ENCODE measurements around the gene ZNF335. TPM values are rescaled to one million over a fixed set of nuclear protein-coding genes. Genes with fewer than 3 reads are reported as not detected.

Gene ZNF335
- total and polyA plus RNA-seq, 2 of the 8 experiments (the other 6 are each of a cell fraction or from before 2014, with no cell fraction given), result 12.4 to 14.6 TPM

- TF ChIP-seq, protein P1, sequence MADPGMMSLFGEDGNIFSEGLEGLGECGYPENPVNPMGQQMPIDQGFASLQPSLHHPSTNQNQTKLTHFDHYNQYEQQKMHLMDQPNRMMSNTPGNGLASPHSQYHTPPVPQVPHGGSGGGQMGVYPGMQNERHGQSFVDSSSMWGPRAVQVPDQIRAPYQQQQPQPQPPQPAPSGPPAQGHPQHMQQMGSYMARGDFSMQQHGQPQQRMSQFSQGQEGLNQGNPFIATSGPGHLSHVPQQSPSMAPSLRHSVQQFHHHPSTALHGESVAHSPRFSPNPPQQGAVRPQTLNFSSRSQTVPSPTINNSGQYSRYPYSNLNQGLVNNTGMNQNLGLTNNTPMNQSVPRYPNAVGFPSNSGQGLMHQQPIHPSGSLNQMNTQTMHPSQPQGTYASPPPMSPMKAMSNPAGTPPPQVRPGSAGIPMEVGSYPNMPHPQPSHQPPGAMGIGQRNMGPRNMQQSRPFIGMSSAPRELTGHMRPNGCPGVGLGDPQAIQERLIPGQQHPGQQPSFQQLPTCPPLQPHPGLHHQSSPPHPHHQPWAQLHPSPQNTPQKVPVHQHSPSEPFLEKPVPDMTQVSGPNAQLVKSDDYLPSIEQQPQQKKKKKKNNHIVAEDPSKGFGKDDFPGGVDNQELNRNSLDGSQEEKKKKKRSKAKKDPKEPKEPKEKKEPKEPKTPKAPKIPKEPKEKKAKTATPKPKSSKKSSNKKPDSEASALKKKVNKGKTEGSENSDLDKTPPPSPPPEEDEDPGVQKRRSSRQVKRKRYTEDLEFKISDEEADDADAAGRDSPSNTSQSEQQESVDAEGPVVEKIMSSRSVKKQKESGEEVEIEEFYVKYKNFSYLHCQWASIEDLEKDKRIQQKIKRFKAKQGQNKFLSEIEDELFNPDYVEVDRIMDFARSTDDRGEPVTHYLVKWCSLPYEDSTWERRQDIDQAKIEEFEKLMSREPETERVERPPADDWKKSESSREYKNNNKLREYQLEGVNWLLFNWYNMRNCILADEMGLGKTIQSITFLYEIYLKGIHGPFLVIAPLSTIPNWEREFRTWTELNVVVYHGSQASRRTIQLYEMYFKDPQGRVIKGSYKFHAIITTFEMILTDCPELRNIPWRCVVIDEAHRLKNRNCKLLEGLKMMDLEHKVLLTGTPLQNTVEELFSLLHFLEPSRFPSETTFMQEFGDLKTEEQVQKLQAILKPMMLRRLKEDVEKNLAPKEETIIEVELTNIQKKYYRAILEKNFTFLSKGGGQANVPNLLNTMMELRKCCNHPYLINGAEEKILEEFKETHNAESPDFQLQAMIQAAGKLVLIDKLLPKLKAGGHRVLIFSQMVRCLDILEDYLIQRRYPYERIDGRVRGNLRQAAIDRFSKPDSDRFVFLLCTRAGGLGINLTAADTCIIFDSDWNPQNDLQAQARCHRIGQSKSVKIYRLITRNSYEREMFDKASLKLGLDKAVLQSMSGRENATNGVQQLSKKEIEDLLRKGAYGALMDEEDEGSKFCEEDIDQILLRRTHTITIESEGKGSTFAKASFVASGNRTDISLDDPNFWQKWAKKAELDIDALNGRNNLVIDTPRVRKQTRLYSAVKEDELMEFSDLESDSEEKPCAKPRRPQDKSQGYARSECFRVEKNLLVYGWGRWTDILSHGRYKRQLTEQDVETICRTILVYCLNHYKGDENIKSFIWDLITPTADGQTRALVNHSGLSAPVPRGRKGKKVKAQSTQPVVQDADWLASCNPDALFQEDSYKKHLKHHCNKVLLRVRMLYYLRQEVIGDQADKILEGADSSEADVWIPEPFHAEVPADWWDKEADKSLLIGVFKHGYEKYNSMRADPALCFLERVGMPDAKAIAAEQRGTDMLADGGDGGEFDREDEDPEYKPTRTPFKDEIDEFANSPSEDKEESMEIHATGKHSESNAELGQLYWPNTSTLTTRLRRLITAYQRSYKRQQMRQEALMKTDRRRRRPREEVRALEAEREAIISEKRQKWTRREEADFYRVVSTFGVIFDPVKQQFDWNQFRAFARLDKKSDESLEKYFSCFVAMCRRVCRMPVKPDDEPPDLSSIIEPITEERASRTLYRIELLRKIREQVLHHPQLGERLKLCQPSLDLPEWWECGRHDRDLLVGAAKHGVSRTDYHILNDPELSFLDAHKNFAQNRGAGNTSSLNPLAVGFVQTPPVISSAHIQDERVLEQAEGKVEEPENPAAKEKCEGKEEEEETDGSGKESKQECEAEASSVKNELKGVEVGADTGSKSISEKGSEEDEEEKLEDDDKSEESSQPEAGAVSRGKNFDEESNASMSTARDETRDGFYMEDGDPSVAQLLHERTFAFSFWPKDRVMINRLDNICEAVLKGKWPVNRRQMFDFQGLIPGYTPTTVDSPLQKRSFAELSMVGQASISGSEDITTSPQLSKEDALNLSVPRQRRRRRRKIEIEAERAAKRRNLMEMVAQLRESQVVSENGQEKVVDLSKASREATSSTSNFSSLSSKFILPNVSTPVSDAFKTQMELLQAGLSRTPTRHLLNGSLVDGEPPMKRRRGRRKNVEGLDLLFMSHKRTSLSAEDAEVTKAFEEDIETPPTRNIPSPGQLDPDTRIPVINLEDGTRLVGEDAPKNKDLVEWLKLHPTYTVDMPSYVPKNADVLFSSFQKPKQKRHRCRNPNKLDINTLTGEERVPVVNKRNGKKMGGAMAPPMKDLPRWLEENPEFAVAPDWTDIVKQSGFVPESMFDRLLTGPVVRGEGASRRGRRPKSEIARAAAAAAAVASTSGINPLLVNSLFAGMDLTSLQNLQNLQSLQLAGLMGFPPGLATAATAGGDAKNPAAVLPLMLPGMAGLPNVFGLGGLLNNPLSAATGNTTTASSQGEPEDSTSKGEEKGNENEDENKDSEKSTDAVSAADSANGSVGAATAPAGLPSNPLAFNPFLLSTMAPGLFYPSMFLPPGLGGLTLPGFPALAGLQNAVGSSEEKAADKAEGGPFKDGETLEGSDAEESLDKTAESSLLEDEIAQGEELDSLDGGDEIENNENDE (IDR thresholded peaks at IDR 0.05; ENCODE audit: insufficient replicate concordance, low read length), result no peak
- no peak for TF ChIP-seq SAP30 (IDR thresholded peaks at IDR 0.05; ENCODE audit: insufficient read depth, insufficient replicate concordance, low read length)
- peak; percentile 57; the same call in 1 of the 2 replicates for TF ChIP-seq KDM1A (IDR thresholded peaks at IDR 0.05; ENCODE audit: borderline replicate concordance, low read length)
Observed at GRCh38 chr20:45999557-46000261, 27.7 kb upstream of the ZNF335 start (continued).

Measured in H1 (cell line).